H1 (cell line): ENCODE measurements around the gene FBXL16. TPM values are rescaled to one million over a fixed set of nuclear protein-coding genes. Genes with fewer than 3 reads are reported as not detected.
A peak's percentile ranks its signal among the peaks of the same experiment; 100 is the strongest.

Experiments used
- CTCF ChIA-PET: fragments of 300-600 bp; sonication (Branson Sonifier 250); formaldehyde crosslinking; loops from one replicate; lab custom pipeline; 2021; ENCODE audit not compliant: partially characterized antibody; lab: Charles Lee
- POLR2A ChIA-PET: fragments of 300-600 bp; sonication (Branson Sonifier 250); formaldehyde crosslinking; loops from one replicate; lab custom pipeline; 2021; ENCODE audit warnings: inconsistent platforms; ENCODE audit not compliant: partially characterized antibody; lab: Charles Lee
- DNase-seq, 2 experiments: peaks; one replicate each; pipeline versions ENCODE4 v3.0.0 to v3.0.0-alpha.2; 2010 to 2022; ENCODE audit warnings: low spot score in 2 of 2, low read depth in 1 of 2, mixed read lengths in 1 of 2
- FAIRE-seq: peaks from 2 replicates; lab custom pipeline; 2011; peaks lifted over from hg19 to GRCh38; lab: Jason Lieb, UNC
- H2AFZ ChIP-seq: 2 replicates; pipeline ENCODE4 v1.8.1; 2012; ENCODE audit warnings: low read length, inconsistent platforms
- H2AK5ac ChIP-seq: 2 replicates; pipeline ENCODE4 v1.6.1; 2013; ENCODE audit warnings: low read depth, low read length
- H2BK120ac ChIP-seq: replicated peaks from 2 replicates; pipeline ENCODE3; 2013; ENCODE audit warnings: low read depth, low read length, inconsistent platforms
- H2BK12ac ChIP-seq: 2 replicates; pipeline ENCODE4 v1.6.1; 2013; ENCODE audit warnings: low read depth, low read length
- H2BK15ac ChIP-seq: 2 replicates; pipeline ENCODE4 v1.6.1; 2013; ENCODE audit warnings: low read length
- H2BK20ac ChIP-seq: 2 replicates; pipeline ENCODE4 v1.6.1; 2013; ENCODE audit warnings: low read length
- H2BK5ac ChIP-seq: 2 replicates; pipeline ENCODE4 v1.6.1; 2013; ENCODE audit warnings: low read depth, low read length
- H3K14ac ChIP-seq: 2 replicates; pipeline ENCODE4 v1.6.1; 2013; ENCODE audit warnings: inconsistent platforms; ENCODE audit not compliant: insufficient read length
- H3K18ac ChIP-seq: 2 replicates; pipeline ENCODE4 v1.6.1; 2013; ENCODE audit warnings: low read length; ENCODE audit errors: extremely low read depth
- H3K23ac ChIP-seq: 2 replicates; pipeline ENCODE4 v1.6.1; 2013; ENCODE audit warnings: inconsistent platforms; ENCODE audit not compliant: insufficient read length
- H3K23me2 ChIP-seq: 2 replicates; pipeline ENCODE4 v1.6.1; 2013; ENCODE audit warnings: low read depth, low read length
- H3K27ac ChIP-seq: 2 replicates; pipeline ENCODE4 v1.6.1; 2011; ENCODE audit warnings: low read depth, low read length, inconsistent platforms
- H3K27me3 ChIP-seq, 4 experiments: replicated peaks in 1 of 4; 1 replicate in 1 of 4; 2 replicates in 3 of 4; pipeline versions ENCODE4 v1.6.1 to v1.8.1; 2011 to 2013; ENCODE audit warnings: low read length in 3 of 4, mild to moderate bottlenecking in 3 of 4, inconsistent platforms in 2 of 4, mixed read lengths in 2 of 4, moderate library complexity in 1 of 4; ENCODE audit not compliant: control insufficient read depth in 3 of 4, insufficient read depth in 3 of 4; ENCODE audit errors: extremely low read depth in 1 of 4
- H3K36me3 ChIP-seq, 4 experiments: 2 replicates each; pipeline versions ENCODE4 v1.6.1 to v1.8.1; 2011 to 2013; ENCODE audit warnings: mild to moderate bottlenecking in 4 of 4, low read length in 3 of 4, moderate library complexity in 2 of 4, control low read depth in 1 of 4, inconsistent platforms in 1 of 4; ENCODE audit not compliant: insufficient read depth in 4 of 4, control insufficient read depth in 2 of 4
- H3K4ac ChIP-seq: replicated peaks from 2 replicates; pipeline ENCODE3; 2013; ENCODE audit warnings: low read length, low read depth, mixed read lengths, inconsistent platforms; ENCODE audit not compliant: insufficient read length
- H3K4me1 ChIP-seq, 4 experiments: replicated peaks in 1 of 4; 1 replicate in 1 of 4; 2 replicates in 3 of 4; pipeline versions ENCODE4 v1.6.1 to v1.8.1; 2011 to 2013; ENCODE audit warnings: low read length in 3 of 4, inconsistent platforms in 2 of 4, mixed read lengths in 1 of 4; ENCODE audit not compliant: insufficient read depth in 4 of 4, control insufficient read depth in 3 of 4
- H3K4me2 ChIP-seq, 2 experiments: 2 replicates each; pipeline versions ENCODE4 v1.6.1 to v1.8.1; 2011 to 2013; ENCODE audit warnings: low read depth in 2 of 2, low read length in 2 of 2, control low read depth in 1 of 2, inconsistent platforms in 1 of 2, mild to moderate bottlenecking in 1 of 2; ENCODE audit not compliant: insufficient read depth in 1 of 2
- H3K4me3 ChIP-seq, 4 experiments: fragments of 200-600, 300-600 bp in 1 of 4; sonication (generic), shearing (Covaris generic), sonication (Bioruptor Twin) in 1 of 4; 2 replicates each; pipeline versions ENCODE4 v1.5.1 to v1.8.1; 2011 to 2016; ENCODE audit warnings: low read length in 4 of 4, low read depth in 3 of 4, control low read depth in 2 of 4, inconsistent platforms in 2 of 4, mild to moderate bottlenecking in 2 of 4, mixed read lengths in 1 of 4, moderate library complexity in 1 of 4; ENCODE audit not compliant: insufficient read depth in 2 of 4; ENCODE audit errors: extremely low read depth in 1 of 4
- H3K56ac ChIP-seq: replicated peaks from 2 replicates; pipeline ENCODE3; 2013; ENCODE audit warnings: low read depth, mild to moderate bottlenecking, mixed read lengths, low read length, inconsistent platforms; ENCODE audit not compliant: insufficient read length
- H3K79me1 ChIP-seq: 2 replicates; pipeline ENCODE4 v1.6.1; 2013; ENCODE audit warnings: low read depth, low read length, control low read depth
- H3K79me2 ChIP-seq, 2 experiments: 2 replicates each; pipeline versions ENCODE4 v1.6.1 to v1.8.1; 2012 to 2013; ENCODE audit warnings: low read length in 2 of 2, mild to moderate bottlenecking in 2 of 2, inconsistent platforms in 1 of 2; ENCODE audit not compliant: insufficient read depth in 2 of 2, control insufficient read depth in 1 of 2
- H3K9ac ChIP-seq, 4 experiments: replicated peaks in 1 of 4; 1 replicate in 1 of 4; 2 replicates in 3 of 4; pipeline versions ENCODE4 v1.6.1 to v1.8.1; 2011 to 2013; ENCODE audit warnings: low read depth in 3 of 4, low read length in 3 of 4, control low read depth in 2 of 4, mild to moderate bottlenecking in 2 of 4, moderate library complexity in 2 of 4, inconsistent platforms in 1 of 4; ENCODE audit errors: extremely low read depth in 1 of 4
- H3K9me3 ChIP-seq, 2 experiments: 2 replicates each; pipeline versions ENCODE4 v1.6.1 to v1.8.1; 2012 to 2013; ENCODE audit warnings: mild to moderate bottlenecking in 2 of 2, moderate library complexity in 2 of 2, control low read depth in 1 of 2, inconsistent platforms in 1 of 2, low read depth in 1 of 2, low read length in 1 of 2, mixed read lengths in 1 of 2; ENCODE audit not compliant: insufficient read depth in 2 of 2
- H4K20me1 ChIP-seq, 2 experiments: replicated peaks in 1 of 2; 2 replicates each; pipeline versions ENCODE3 to v1.8.1; 2011 to 2013; ENCODE audit warnings: inconsistent platforms in 2 of 2, low read length in 2 of 2, mild to moderate bottlenecking in 1 of 2; ENCODE audit not compliant: insufficient read depth in 2 of 2, control insufficient read depth in 1 of 2
- H4K5ac ChIP-seq: 2 replicates; pipeline ENCODE4 v1.6.1; 2013; ENCODE audit warnings: low read length, low read depth, mixed read lengths, inconsistent platforms; ENCODE audit not compliant: insufficient read length
- H4K8ac ChIP-seq: 2 replicates; pipeline ENCODE4 v1.8.0; 2013; ENCODE audit warnings: mild to moderate bottlenecking, moderate library complexity, low read length, inconsistent platforms; ENCODE audit not compliant: insufficient read depth; ENCODE audit errors: extremely low read depth
- H4K91ac ChIP-seq: replicated peaks from 2 replicates; pipeline ENCODE3; 2013; ENCODE audit warnings: low read length, mixed read lengths, inconsistent platforms; ENCODE audit not compliant: insufficient read length
- EGR1 ChIP-seq: IDR thresholded peaks from 2 replicates; pipeline ENCODE4 v1.6.1; 2011; ENCODE audit warnings: low read depth, low read length, borderline replicate concordance
- KDM4A ChIP-seq: IDR thresholded peaks from one replicate; pipeline ENCODE4 v1.7.1; 2012; ENCODE audit warnings: low read depth, mild to moderate bottlenecking, moderate library complexity, low read length, inconsistent platforms; ENCODE audit not compliant: severe bottlenecking
- POLR2A ChIP-seq, 2 experiments: IDR thresholded peaks; 1 replicate in 1 of 2; 2 replicates in 1 of 2; pipeline ENCODE4 v1.6.1; 2011; ENCODE audit warnings: low read depth in 2 of 2, low read length in 2 of 2, mild to moderate bottlenecking in 2 of 2; ENCODE audit errors: control extremely low read depth in 1 of 2
- POLR2AphosphoS5 ChIP-seq: IDR thresholded peaks from 2 replicates; pipeline ENCODE4 v1.6.1; 2011; ENCODE audit warnings: low read depth, low read length
- TCF12 ChIP-seq: IDR thresholded peaks from 2 replicates; pipeline ENCODE4 v1.6.1; 2011; ENCODE audit warnings: low read depth, mild to moderate bottlenecking, low read length
- WGBS, 2 experiments: shearing (Covaris generic) in 1 of 2; methylation state at CpG; one replicate each; pipeline versions ENCODE4 v1.1.6 to v1.1.7; 2013 to 2015; ENCODE audit warnings: low lambda C conversion rate in 2 of 2, mixed read lengths in 2 of 2, inconsistent platforms in 1 of 2, low coverage in 1 of 2, missing lambda C conversion rate in 1 of 2; ENCODE audit not compliant: insufficient replicate concordance in 2 of 2, insufficient coverage in 1 of 2, insufficient read length in 1 of 2; ENCODE audit errors: extremely low coverage in 1 of 2, missing lambda C conversion rate in 1 of 2; 5-methylcytosine and 5-hydroxymethylcytosine counted together
- polyA plus RNA-seq, 7 experiments: library from polyadenylated mRNA; depleted of rRNA in 3 of 7; stranded (reverse) in 5 of 7; unstranded in 2 of 7; fragments of >200 nt in 5 of 7; fragments of 200-250 nt in 2 of 7; gene quantifications; 1 replicate in 5 of 7; 2 replicates in 1 of 7; 4 replicates in 1 of 7; pipeline versions ENCODE4 v1.2.1 to v1.2.3, GENCODE V29; 2011 to 2013; ENCODE audit warnings: missing spikeins in 2 of 7, mixed read lengths in 2 of 7
- total RNA-seq: library from RNA; stranded (reverse); fragmentation: NEBNext Ultra II Directional; extraction: Animal tissue kit (Norgen Biotek cat#: 25700); gene quantifications from 2 replicates; pipeline ENCODE4 v1.2.1, GENCODE V29; 2021

FBXL16 gene
- total and polyA plus RNA-seq, 2 of the 8 experiments (the other 6 are each of a cell fraction or from before 2014, with no cell fraction given), result 12.5 to 12.8 TPM

GRCh38 chr16:682493-683395 lies 22.9 kb downstream of the FBXL16 start:
- H3K4ac ChIP-seq, result no peak overlapping the region
- 0 out of 2 replicates have a peak, but pooled peaks have one; percentile 41 for TF ChIP-seq POLR2AphosphoS5
- TF ChIP-seq TCF12, result no peak
- no peak for TF ChIP-seq KDM4A
- TF ChIP-seq POLR2A (IDR thresholded peaks at IDR 0.05; ENCODE audit: control extremely low read depth in 1 of 2, low read depth in 2 of 2, low read length in 2 of 2), result peak in 1 of 2 experiments; percentile 43; a peak in 1 of 3 replicates
- no peak for TF ChIP-seq EGR1
- no peak overlapping the region for H2BK20ac ChIP-seq
- no peak overlapping the region for H2AFZ ChIP-seq
- ChIA-PET CTCF (interaction anchor here (0.6 to 1.9 kb wide), 8 partner anchors 8 to 780 kb away, joined by 3 to 7 read pairs (median 3); partner anchors contain the start of gene WDR24), POLR2A (interaction anchor here (0.9 to 13.3 kb wide), 9 partner anchors 7 to 118 kb away, joined by 3 to 214 read pairs (median 13); partner anchors contain the start of genes CCDC78, GNG13, HAGHL and RHBDL1)
- 92% methylated on average over 36 of the region's 36 CpGs; no CpG with 5 or more reads in 1 of the 2 experiments for WGBS, 2 experiments
- no peak overlapping the region for H3K56ac ChIP-seq
- no peaks in the 10 kb centered on the region; a peak in 1 of 7 replicates for H3K27me3 ChIP-seq
- peaks cover 4 to 36% of the 10 kb centered on the region in 2 experiments for H4K20me1 ChIP-seq
- peak overlapping the region; percentile 63 to 95 for H3K4me2 ChIP-seq
- no peak for DNase-seq
- H3K9ac ChIP-seq, result no peak overlapping the region; a peak in 2 of 7 replicates
- no peak overlapping the region for H2BK120ac ChIP-seq
- FAIRE-seq, result no peak
- H3K14ac ChIP-seq, result no peak overlapping the region
- peak overlapping the region; percentile 22 for H4K91ac ChIP-seq
- peaks cover 4 to 28% (median 15%) of the 10 kb centered on the region in 4 experiments; a peak in 7 of 8 replicates for H3K36me3 ChIP-seq
- H3K23ac ChIP-seq, result no peak overlapping the region
- no peak overlapping the region for H2BK15ac ChIP-seq
- no peak overlapping the region for H3K18ac ChIP-seq
- no peak overlapping the region for H3K27ac ChIP-seq
- H3K79me1 ChIP-seq, result peaks cover 6% of the 10 kb centered on the region; the same call in 1 of the 2 replicates
- H4K5ac ChIP-seq, result no peak overlapping the region
- peak overlapping the region; percentile 62 to 81 (median 74); a peak in 6 of 8 replicates for H3K4me3 ChIP-seq
- no peak overlapping the region for H2BK5ac ChIP-seq
- H3K79me2 ChIP-seq, result peaks cover 0 to 12% of the 10 kb centered on the region in 2 experiments; a peak in 1 of 4 replicates
- H2AK5ac ChIP-seq, result no peak overlapping the region
- H4K8ac ChIP-seq, result peak overlapping the region; percentile 51
- no peak overlapping the region for H2BK12ac ChIP-seq
- no peaks in the 10 kb centered on the region for H3K9me3 ChIP-seq
- peaks cover 13% of the 10 kb centered on the region; the same call in 1 of the 2 replicates for H3K23me2 ChIP-seq
- H3K4me1 ChIP-seq, result peaks cover 0 to 17% (median 13%) of the 10 kb centered on the region in 4 experiments; a peak in 5 of 7 replicates
